ENCODE data around the gene TAF8.

The TAF8 gene

DNA sequence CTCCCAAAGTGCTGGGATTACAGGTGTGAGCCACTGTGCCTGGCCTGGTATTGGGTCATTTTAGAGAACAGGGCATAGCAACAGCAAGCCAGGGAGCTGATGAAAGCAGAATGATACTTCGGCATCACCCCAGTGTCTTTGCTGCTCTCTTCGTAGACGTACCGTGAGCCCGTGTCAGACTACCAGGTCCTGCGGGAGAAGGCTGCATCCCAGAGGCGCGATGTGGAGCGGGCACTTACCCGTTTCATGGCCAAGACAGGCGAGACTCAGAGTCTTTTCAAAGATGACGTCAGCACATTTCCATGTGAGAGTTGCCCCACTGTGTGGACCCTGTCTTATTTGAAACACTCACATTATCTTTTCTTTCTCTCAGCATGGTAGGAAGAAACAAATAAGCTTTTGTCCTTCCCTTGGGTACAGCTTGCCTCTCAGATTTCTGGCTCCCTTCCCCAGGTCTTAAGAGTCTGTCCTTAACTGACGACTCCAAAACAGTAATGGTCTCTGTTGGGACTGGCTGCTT lies 15.9 kb downstream of the TAF8 start:
- DNase-seq: no peak

DNA sequence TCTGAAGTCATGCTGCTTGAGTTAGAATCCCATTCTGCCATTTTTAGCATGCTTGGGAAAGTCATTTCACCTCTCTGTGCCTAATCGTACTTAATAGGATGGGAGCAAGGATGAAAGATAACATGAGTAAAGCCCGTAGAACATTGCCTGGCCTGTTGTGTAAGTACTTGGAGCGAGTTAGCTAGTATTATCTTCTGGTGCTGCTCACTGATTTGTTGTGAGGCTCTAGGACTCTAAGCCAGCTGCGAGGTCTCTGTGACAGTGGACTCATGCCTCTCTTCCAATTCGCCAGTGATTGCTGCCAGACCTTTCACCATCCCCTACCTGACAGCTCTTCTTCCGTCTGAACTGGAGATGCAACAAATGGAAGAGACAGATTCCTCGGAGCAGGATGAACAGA lies 17.8 kb downstream of the TAF8 start:
- no peak for DNase-seq

DNA sequence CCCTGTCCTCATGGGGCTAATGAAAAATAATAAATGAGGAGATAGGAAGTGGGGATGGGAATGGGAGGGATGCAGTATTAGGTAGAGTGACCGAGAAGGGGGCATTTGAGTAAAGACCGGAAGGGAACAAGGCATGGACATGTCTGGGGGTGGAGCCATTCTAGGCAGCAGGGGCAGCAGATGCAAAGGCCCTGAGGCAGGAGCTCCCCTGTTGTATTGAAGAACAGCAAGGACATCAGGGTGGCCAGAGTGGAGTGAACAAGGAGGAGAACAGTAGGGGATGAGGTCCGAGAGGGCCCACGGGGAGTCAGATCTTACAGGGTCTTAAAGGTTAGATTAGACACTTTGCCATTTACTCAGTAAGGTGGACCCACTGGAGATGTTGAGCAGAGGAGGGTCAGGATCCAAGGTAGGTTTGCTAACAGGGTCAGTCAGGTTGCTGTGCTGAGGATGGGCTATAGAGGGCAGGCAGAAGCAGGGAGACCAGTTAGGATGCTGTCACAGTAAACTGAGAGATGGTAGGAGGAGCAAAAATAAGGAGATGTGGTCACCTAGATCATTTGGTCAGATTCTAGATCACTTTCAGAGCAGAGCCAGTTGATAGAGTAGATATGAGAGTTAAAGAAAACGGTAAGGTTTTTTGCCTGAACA lies 18.7 kb downstream of the TAF8 start:
- no peak for DNase-seq

DNA sequence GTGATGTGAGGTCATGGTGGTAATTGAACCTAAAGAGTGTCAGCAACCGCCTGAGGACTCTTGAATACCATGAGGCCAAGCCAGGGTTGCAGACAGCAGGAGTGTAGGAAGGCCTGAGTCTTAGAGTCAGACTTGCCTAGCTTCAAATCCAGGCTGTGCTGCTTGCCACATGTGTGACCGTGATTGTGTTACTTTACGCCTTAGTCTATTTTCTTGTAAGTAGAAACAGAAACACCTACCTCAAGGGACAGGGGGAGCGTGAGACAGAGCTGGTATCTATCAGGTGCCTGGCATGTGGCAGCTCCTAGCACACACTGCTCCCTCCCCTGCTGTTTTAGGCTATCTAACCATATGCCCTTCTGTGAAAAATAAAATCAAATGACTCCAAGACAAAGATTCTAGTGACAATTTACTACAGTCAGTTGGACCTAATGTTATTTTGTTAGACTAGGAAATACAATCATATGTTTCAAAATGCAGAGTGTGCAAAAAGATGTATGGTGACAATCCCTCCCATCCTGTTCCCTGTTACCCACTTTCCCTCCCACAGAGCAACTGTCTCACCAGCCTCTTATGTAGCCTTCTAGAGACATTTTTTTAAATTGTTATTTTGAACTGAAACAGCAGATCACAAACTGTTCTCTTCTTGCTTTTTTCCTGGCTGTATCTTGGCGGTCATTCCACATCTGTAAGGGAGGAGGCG lies 21.7 kb downstream of the TAF8 start:
- DNase-seq: no peak

DNA sequence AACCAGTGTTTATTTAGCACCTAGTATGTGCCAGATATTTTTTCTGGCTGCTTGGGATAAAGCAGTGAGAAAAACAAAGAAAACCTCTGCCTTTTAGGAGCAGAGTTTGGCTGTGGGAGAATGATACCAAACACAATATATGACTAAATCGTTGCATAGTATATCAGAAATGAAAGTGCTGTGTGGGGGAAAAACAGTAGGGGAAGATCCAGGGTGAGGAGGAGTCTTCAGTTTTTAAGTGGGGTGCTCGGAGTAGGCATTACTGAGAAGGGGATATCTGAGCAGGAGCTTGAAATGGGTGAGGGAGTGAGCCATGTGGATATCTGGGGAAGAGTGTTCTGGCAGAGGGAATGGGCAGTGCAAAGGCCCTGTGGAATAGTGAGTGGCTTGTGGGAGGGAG lies 23.0 kb downstream of the TAF8 start:
- DNase-seq: no peak

DNA sequence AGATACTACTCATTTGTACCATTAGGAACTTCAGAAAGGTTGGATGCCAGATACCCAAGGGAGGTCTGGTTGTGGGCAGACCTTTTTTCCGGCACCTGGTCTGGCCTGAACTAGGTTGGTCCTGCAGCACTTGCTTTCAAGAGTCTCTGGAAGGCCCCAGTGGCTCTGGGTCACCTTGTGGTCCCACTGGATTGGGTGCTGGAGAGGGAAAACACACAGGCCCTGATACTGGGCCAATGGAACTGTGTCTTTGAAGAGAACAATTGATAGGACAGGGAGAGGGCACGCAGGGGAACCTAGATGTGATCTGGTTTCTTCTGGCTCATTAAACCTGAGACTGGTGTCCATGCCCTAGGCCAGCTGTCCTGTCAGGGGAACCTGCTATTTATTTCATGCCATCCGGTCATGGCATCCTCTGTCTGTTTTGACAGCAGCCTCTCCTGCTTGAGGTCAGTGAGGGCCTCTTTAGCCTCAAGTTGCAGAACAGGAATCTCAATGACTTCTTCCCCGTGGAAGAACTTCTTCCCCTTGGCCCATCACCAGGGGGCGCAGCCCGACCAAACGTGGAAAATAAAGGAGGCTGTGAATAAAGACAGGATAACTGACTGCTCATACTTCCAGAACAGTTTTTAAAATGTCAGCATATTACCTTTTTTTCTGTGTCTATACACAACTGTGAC lies 25.0 kb downstream of the TAF8 start:
- DNase-seq: peak; percentile 59

DNA sequence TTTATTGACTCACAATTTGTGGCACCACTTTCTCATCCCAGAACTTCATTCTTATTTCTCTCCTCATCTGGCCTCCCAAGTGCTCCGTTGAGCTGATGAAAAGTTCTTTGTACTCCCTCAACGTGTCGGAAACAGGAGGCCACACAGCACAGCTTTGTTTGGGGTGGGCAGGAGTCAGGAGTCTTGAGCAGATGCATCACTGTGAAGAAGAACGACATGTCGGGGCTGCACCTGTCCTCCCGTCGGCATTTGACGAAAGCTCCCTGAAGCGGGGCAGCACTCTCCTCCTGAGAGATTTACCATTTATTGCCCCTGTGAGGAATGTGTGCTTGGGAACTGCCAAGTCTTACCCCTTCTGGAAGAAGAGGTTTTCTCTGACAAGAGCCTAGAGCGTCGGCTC lies 28.1 kb downstream of the TAF8 start:
- no peak for DNase-seq

DNA sequence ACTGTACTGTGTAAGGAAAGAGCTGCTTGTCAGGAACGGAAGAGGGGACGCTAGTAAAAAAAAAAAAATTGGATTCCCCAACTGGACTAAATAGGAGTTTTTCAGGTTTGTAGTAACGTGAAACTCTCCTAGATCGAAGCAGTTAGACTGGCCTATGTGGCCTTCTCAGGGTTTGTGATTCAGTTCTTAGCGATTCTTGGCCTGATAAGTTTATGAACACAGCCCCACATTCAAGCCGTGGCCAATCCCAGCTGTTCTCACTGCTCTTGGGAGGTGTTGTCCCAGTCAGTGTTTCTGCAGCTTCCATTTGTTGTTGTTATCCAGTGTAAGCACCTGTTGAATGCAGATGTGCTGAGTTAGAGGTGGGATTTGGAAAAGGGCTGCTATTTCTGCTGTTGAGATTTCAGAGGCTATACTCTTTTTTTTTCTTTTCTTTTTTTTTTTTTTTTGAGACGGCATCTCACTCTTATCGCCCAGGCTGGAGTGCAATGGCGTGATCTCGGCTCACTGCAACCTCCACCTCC lies 29.7 kb downstream of the TAF8 start:
- DNase-seq: no peak

DNA sequence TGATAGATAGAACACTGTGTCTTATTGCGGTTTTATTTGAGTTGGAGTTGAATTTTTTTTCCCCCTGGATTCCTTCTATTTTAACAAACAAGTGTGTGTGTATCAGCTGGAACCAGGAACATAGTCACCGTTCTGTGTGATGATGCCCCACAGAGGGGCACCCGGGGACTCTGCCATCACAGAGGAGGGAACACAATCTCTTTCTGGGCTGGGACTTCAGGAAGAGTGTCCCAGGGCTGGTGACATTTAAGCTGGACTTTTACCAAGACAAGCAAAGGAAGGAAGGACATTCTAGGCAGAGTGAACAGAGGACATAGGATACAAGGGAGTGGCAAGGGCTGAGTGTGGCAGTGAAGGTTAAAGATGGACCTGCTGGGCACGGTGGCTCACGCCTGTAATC lies 33.2 kb downstream of the TAF8 start:
- DNase-seq: no peak

DNA sequence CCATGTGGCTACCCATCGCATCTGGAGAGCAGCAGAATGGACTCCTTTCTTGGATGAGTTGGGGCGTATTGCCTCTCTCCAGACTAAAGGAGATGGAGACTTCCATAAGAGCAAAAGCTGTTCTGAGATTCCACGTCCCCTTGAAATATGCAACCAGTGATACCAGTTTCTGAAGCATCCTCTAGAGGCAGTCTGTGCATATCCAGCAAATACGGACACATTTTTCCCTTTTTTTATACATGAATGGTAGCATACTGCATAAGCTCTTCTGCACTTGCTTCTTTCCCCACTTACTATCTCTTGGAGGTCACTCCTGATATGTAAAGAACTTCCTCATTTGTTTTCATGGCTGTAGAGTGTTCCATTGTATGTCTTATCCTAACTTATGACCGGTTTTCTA lies 34.6 kb downstream of the TAF8 start:
- no peak for DNase-seq

DNA sequence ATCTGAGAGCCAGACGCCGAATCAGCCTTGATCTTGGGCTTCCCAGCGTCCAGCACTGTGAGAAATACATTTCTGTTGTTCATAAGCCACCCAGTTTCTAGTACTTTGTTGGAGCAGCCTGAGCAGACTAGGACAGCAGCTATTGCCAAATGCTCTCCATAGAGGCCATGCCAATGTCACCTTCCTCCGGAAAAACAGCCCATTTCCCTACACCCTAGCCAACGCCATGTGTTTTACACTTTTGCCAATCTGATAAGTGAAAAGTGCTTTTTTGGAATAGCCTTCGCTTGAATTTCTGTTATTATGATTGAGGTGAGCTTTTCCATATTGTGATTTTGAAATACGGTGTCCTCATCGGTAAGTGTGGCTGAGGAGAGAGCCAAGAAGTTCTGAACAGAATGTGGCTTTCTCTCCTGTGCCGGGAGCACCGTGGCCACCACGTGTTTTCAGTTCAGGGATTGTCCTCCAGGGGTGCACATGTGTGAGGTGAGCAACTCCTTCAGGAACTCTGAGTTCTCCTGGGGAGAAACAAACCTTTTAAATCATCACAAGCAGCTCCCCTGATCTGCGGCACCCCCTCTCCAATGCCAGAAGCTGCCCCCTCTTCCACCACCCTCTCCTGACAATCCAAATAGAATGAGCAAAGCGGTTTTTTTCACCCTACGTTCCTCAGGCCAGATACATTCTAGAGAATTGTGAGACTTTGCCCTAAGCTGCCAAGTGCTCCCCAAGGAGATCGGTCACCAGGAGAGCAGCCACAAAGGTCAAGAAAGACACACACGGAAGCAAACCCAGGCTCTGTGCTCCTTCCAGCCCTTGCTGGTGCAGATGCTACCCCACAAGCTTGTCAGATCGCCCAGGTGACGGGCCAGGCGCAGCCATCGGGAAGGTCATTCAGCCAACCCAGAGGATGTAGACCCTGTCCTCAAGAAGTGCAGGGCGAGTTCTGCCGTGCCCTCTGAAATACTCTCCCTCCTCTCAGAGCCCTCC lies 36.0 kb downstream of the TAF8 start:
- DNase-seq: no peak

DNA sequence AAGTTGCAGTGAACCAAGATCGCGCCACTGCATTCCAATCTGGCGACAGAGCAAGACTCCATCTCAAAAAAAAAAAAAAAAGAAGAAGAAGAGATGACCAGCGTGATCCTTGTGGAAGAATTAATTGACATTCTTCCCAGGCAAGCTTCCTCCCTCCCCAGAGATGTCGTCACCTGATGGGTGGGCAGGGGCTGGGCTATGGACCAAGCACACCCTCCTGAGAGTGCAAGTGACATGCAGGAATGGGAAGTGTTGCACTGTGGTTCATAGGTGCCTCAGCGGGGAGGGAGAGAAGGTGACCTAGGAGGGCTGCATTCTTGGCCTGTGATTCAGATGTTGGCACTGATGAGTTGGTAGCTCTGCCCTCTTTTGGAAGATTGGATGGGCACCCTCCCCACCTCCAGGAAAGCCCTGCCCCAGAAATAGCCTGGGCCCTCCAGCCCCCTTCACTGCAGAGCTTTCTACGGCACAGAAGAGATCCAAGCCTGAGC lies 37.8 kb downstream of the TAF8 start:
- DNase-seq: no peak

DNA sequence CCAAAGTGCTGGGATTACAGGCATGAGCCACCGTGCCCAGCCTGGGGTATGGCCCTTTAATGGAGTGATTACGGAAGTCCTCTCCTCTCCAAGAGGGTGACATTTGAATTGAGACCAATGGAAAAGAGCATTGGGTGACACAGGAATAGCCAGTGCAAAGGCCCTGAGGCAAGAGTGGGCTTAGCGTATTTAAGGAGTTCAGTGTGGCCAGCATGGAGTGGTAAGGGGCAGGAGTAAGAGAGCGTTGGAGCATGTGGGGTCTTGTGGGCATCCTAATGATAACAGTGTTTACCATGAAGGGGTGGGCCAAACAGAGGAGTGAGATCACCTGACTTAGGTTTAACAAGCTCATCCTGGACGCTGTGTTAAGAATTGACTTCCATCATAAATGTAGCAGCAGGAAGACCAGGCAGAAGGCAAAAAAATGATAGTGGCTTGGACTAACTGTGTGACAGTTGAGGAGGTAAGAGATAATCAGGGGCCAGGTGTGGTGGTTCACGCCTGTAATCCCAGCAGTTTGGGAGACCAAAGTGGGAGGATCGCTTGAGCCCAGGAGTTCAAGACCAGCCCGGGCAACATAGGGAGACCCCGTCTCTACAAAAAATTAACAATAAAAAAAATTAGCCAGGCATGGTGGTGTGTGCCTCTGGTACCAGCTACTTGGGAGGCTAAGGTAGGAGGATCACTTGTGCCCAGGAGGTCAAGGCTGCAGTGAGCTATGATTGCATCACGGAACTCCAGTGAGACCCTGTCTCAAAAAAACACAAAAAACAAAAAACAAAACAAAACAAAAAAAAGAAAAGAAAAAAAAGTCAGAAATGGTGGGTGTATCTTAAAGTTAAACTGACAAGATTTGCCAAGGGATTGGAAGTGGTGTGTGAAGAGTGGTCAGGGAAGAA lies 40.7 kb downstream of the TAF8 start:
- DNase-seq: no peak

DNA sequence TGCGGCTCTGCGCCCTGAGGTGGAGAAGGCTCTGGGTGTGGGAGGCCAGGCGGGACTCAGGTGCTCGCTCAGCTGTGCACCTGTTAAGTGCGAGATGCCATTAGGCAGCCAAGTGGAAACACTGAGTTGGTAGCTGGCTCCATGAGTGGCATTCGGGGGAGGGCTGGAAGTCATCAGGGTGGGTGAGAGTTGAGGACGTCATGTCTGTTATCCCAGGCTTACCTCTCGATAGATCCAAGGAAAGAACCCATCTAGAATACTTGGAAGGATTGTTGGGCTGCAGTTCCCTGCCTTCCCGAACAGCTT lies 41.3 kb downstream of the TAF8 start:
- no peak for DNase-seq

DNA sequence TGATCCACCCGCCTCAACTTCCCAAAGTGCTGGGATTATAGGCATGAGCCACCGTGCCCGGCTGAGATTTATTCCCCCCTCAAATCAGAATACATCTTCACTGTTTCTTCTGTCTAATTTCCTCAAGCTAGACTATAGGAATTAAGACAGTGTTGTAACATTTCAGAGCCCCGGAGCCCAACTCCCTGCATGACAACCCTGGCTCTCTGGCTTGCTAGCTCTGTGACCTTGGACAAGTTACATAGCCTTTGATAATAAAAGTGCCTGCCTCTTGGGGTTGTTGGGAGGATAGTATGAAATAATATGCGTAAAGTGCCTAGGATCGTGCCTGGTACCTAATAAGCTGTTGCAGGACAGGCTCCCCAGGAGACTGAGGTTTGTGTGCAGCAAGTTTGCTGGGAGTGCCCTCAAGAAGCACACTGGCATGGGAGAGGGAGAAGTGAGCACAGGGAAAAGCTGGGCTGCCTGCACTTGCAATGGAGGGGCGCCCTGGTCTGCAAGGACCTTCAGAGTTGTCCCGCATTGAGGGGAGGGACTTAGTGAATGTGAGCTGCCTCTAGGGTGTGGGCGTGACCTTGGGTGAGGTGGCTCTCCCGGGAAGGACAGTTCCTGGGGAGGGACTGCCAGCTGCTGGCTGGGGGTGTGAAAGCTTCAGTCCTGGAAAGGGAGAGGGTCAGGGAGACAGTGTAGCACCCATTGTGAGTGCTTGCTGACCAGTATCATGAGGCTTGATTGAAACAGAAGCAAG lies 43.4 kb downstream of the TAF8 start:
- DNase-seq: no peak

DNA sequence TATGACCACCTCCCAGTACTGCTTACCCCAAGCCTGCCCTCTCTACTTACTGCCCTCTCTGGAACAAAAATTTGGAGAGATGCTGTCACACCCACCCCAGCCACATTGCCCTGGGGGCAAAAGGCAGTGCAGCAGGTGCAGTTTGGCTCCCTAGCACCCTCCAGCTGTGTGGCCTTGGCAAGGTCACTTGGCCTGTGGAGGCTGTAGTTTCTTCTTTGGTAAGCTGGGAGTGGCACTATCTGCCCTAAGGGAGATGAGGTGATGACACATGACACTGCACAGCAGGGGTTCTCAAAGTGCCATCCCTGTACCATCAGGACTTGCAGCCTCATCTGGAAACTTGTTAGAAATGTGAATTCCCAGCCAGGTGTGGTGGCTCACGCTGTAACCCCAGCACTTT lies 44.8 kb downstream of the TAF8 start:
- no peak for DNase-seq

DNA sequence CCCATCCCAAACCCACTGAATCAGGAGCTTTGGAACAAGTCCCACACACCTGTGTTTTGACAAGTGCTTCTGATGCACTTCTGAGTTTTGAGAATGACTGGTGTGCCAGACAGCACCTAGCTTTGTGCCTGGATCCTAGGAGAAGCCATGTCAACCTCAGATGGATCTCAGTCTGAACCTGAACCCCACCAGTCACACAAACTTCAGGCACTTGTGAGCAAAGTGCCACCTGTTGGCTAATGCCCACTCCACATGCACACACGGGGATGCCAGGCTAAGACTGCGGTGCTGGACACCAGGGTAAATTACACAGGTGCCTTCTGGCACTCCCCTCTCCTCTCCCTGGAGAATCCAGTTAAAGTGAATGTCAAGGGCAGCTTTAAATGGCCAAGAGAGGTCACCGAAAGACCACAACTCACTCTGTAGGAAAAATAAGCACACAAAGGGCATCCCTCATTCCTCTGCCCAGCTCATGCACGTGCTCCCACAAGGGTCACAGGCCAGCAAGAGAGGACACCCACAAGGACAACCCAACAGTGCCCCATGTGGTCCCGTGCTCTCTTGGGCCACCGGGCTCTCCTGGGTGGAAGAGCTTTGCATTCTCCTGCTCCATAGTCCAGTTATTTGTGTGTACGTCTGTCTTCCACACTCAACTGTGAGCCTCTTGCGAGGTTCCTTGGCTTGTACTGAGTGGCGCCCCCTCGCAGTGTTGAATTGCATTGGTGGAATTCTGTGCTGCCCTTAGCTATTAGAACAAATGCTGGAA lies 45.6 kb downstream of the TAF8 start:
- DNase-seq: no peak

DNA sequence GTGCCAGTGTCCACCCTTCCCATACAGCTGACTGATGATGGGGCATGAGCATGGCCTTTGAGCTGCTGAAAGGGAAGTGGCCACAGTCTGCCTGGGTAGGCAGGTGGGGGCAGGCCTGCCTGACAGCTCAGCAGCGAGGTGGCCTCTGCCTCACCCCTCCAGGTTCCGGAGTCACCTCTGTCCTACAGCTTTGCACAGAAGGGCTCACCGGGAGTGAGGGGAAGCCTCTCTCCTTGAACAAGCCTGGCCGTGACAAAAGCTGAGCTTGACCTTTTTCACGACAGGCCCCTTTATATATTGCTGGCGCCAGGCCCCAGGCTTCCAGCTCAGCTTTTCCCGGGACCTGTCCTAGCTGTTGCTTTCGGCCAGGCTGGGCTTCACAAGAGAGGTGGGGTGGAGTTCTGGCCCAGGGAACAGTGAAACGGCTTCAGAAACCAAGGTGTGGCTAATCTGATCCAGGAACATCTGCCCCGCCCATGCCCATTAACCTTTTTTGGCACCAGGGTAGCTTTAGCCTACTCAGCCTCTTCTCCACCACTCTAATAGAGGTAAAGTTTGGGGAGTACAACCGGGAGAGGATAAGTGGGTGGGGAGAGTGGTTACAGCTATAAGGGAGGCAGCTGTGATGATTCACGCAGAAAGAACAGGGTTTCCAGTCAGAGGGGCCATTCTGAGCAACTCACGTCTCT lies 49.2 kb downstream of the TAF8 start:
- DNase-seq: peak; percentile 81

Data from activated CD4-positive, alpha-beta T cell treated with anti-CD3 and anti-CD28 coated beads, Interleukin-10, Interleukin-2, amounts not matched to agents 100 ng/mL and 50 ng/mL, durations not matched to agents 16 hours and 8 hours (primary cell).